HG02610 (cell line): ENCODE results near the gene ATP10A.

Experiments used
- ATAC-seq: cut with Tn5 transposase; IDR thresholded peaks from one replicate; pipeline ENCODE4 v1.9.1; 2021; ENCODE audit warnings: mild to moderate bottlenecking, moderate library complexity; ENCODE audit not compliant: unreplicated experiment

Gene ATP10A

GRCh38 chr15:25830844-25831451, 32.2 kb downstream of the ATP10A start:
- no peak for ATAC-seq

GRCh38 chr15:25829073-25829472, 34.1 kb downstream of the ATP10A start:
- no peak for ATAC-seq

- ATAC-seq = no peak
Measured at GRCh38 chr15:25825207-25825606, 37.9 kb downstream of the ATP10A start.

- ATAC-seq = no peak
Measured at GRCh38 chr15:25824618-25825017, 38.5 kb downstream of the ATP10A start.

DNA sequence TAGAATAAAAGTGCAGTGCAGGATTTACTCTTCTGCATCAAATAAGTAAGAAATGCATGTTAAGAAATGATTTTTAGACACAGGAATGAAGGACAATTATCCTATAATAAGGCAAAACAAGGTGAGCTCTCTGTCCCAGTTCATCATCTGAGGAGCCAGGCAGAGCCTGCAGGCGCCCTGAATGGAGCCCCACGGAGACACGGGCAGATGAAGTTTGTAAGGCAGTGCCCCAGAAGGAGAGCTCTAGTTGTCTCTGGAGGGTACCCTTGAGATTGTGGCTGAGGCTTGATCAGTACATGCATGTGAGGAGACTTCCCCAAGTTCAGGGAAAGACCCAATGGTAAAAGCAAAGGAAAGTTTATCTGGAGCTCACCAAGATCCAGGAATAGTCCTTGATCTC, 50.3 kb downstream of the ATP10A start:
- ATAC-seq = no peak

- no peak for ATAC-seq
Measured at GRCh38 chr15:25812073-25812472, 51.1 kb downstream of the ATP10A start.

DNA sequence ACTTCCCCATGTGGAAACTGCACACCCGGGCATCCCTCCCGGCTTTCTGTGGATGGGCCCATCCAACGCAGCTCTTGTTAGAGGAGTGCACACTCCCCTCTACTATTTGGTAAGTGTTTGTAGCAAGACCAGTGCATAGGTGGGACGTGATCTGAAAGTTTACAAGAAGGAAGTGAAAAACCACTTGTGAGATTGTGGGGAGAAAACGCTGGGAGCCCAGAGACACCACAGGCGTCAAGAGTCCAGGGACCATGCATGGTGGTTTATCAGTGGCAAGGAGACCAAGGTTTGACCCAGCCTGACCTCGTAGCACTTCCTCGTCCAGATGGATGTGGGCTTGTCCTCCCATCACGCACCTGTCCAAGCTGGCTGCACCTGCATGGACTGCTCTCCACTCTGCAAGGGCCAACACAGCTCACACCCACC, 51.6 kb downstream of the ATP10A start:
- ATAC-seq = peak; percentile 68

- no peak for ATAC-seq
Measured at GRCh38 chr15:25810631-25811091, 52.5 kb downstream of the ATP10A start.

GRCh38 chr15:25810154-25810553, 53.0 kb downstream of the ATP10A start:
- ATAC-seq = no peak

- no peak for ATAC-seq
Measured at GRCh38 chr15:25807063-25807462, 56.1 kb downstream of the ATP10A start.

DNA sequence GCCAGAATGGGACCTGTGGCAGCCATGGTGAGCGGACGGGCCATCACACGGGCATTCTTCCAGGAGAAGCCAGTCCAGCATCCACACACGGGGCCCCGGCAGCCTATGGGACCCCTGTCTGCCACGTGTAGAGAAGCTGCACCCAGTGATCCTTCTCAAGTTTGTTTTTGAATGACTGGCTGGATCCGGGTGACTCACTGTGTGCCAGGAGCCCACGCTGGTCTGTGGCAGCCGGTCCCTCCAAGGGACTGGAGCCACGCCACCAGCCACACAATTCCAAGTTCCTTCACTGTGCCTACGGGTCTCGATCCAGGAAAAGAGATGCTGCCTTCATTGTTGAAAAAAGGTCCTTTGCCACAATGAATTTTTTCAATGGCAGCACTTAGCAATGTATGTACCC, 58.1 kb downstream of the ATP10A start:
- no peak for ATAC-seq

DNA sequence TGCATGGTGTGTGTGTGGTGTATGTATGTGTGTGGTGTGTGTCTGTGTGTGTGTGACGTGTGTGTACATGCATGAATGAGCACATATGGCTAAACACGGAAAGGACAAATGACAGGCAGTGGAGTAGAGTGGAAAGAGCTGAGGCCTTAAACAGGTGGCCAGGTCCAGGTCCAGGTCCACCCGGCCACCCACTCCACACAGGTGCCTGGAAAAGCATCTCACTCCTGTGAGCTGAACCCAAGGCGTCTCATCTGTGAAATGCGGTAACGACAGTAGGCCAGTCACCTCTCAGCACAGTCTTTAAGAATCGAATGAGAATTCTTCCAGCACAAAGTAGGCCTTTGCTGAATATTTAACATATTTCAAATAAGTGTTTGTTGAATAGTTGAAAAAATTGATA, 58.7 kb downstream of the ATP10A start:
- ATAC-seq = no peak

DNA sequence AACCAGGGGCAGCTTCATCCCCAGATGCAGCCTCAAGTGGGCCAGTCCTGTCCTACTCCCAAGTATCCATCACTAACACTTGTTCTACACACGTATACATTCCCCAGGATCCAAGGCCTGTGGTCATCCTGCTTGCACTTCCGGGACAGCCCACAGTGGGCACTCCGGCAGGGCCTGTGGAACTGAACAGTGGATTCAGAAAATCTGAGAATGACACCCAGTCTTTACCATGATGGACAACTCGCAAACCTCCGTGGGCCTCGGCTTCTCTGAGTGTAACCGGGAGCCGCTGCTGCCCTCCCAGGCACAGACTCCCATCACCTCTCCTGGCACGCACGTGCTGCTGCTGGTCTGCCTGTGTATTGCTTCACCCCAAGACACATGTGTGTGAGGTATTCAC, 59.6 kb downstream of the ATP10A start:
- no peak for ATAC-seq

- no peak for ATAC-seq
Measured at GRCh38 chr15:25803036-25803435, 60.1 kb downstream of the ATP10A start.

GRCh38 chr15:25802285-25802830, 60.8 kb downstream of the ATP10A start:
- no peak for ATAC-seq

- no peak for ATAC-seq
Measured at GRCh38 chr15:25801586-25802284, 61.4 kb downstream of the ATP10A start.

DNA sequence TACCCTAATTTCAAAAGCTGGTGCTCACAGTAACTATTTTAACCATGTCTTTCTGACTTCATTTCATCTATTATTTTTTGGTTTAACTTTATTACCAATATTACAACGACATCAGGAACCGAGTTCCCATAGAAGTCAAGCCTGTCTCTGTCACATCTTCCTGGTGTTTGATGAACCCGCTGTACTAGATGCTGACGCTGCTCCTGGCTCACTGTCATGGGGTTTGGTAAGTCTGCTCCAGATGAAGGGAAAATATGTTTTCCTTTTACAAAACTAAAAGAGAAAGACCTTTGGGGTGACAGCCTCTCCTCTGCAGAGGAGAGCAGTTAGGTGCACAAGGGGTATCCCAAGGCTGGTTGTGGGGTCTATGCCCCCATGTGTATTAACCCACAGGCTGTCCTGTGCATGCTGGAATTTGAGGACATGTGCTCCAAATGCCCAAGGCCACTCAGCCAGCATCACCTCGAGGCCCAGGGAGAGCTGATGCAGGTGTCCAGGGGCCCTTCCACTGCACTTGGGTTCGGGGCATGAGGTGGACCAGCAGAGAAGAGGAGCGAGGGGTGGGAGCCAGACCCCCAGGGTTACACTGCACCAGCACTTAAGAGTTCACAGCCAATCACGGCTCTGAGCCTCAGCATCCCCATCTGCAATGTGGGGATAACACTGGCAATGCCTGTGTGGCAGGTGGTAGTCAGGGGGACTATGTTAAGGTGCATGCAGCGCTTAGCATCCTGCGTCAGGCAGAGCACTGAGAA, 62.2 kb downstream of the ATP10A start:
- no peak for ATAC-seq

- no peak for ATAC-seq
Measured at GRCh38 chr15:25799906-25800700, 63.0 kb downstream of the ATP10A start.

GRCh38 chr15:25797936-25798901, 64.9 kb downstream of the ATP10A start:
- ATAC-seq = no peak

DNA sequence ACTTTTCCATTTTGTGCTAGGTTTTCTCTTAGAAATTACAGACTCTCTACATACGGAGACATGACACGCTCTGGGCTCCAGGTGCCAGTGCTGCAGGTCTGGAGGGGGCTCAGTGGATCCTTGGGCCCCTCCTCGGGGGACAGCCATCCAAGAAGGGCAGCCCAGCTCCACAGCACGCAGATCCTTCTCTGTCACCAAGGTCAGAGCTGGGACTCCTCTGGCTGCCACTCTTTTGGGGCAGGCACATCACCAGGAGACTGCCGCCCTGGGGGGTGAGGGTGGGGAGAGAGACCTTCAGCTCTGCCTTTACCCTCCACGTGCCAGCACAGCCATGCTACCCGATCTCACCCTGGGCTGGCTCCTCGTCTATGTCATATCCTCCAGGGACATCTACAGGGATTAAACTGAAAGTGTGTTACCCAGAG, 65.6 kb downstream of the ATP10A start:
- no peak for ATAC-seq
